Body of pancreas (tissue), 4 donors: ENCODE data around the gene OXCT2.

Experiments
- CTCF ChIP-seq, 7 experiments: fragments of 450-650 bp in 4 of 7; fragments of 200-600 bp in 3 of 7; sonication (generic) in 3 of 7; IDR thresholded peaks; one replicate each; pipeline ENCODE4 v1.5.1; 2016 to 2019; ENCODE audit warnings: antibody characterized with exemption in 7 of 7
- POLR2A ChIP-seq, 3 donors: fragments of 450-650 bp; IDR thresholded peaks; one replicate each; pipeline ENCODE4 v1.6.1; 2016; ENCODE audit warnings: antibody characterized with exemption in 3 of 3, mild to moderate bottlenecking in 2 of 3

GRCh38 chr1:39788758-39789570, 17.8 kb upstream of the OXCT2 start, which contains the start of gene BMP8B:
- TF ChIP-seq CTCF (IDR thresholded peaks at IDR 0.05), result no peak
- TF ChIP-seq POLR2A (IDR thresholded peaks at IDR 0.05), result peak; percentile 43 to 52 (median 44)
